ENCODE measurements around the gene BAK1. TPM values are rescaled to one million over a fixed set of nuclear protein-coding genes. Genes with fewer than 3 reads are reported as not detected.

The BAK1 gene
- total RNA-seq, 4 donors from 2014 or later: 12.6 to 15.0 (median 14.3) TPM

DNA sequence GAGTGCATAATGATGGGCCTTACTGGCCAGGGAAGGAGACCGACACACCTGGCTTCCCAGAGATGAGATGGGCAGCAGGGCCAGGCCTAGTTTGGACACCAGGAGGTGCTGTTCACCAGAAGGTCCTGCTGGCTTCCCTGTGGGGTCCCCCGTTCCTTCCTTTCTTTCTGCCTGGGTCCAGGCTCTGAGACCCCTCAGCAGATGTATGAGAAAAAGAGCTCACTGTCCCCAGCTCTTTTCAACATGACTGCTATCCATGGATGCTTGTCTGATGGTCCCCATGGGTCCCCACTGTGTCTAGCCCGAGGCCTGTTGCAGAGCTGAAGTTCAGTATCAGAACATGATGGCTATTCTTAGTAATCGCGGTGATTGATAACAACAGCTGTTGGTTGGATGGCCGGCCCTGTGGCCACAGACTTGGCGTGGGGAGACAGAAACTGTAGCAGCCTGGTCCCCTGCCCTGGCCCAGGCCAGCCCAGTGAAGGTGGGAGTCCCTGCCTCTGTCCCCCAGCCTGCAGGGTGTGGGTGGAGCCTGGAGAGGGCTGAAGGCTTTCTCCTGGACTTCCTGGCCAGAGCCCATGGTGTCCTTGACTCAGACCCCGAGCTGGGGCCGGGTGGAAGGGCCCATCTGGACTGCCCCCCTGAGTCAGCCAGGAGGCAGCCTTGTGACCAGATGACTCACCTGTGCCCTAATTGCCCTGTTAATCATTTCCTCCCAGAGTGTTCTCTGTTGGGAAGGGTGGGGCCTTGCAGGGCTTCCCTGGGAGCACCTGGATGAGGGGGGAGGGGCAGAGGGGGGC is 9.9 kb upstream of the BAK1 start:
- Histone ChIP-seq H3K9me3 (no peaks in the 10 kb centered on the region), H3K27ac (peak overlapping the region; percentile 71), H3K4me1 (peaks cover 41% of the 10 kb centered on the region), H3K36me3 (no peaks in the 10 kb centered on the region), H3K27me3 (no peaks in the 10 kb centered on the region), H3K4me3 (no peak overlapping the region)
- TF ChIP-seq CTCF (IDR thresholded peaks at IDR 0.05): peak; percentile 69 to 70
- no peak for TF ChIP-seq POLR2AphosphoS5 (IDR thresholded peaks at IDR 0.05)
- DNase-seq (ENCODE audit: low spot score in 2 of 2): no peak
- WGBS: 14% methylated on average over 8 of the region's 9 CpGs

- peaks cover 41% of the 10 kb centered on the region for H3K4me1 ChIP-seq
- no peak overlapping the region for H3K4me3 ChIP-seq
- TF ChIP-seq CTCF (IDR thresholded peaks at IDR 0.05): no peak
- no peak for TF ChIP-seq POLR2AphosphoS5 (IDR thresholded peaks at IDR 0.05)
- no peak for TF ChIP-seq EP300 (IDR thresholded peaks at IDR 0.05)
- no peak for TF ChIP-seq POLR2A (IDR thresholded peaks at IDR 0.05)
- H3K9me3 ChIP-seq: no peaks in the 10 kb centered on the region
- no peaks in the 10 kb centered on the region for H3K36me3 ChIP-seq
- H3K27ac ChIP-seq: peak overlapping the region; percentile 71
- 53% methylated on average over 2 of the region's 4 CpGs for WGBS
- no peaks in the 10 kb centered on the region for H3K27me3 ChIP-seq
- DNase-seq (ENCODE audit: low spot score in 2 of 2): no peak
Measured at GRCh38 chr6:33589392-33589730, 9.3 kb upstream of the BAK1 start.

- DNase-seq (ENCODE audit: low spot score in 2 of 2): no peak
- H3K4me1 ChIP-seq: peaks cover 41% of the 10 kb centered on the region
- no peak overlapping the region for H3K4me3 ChIP-seq
- TF ChIP-seq POLR2AphosphoS5 (IDR thresholded peaks at IDR 0.05) (no peak), EP300 (IDR thresholded peaks at IDR 0.05) (no peak), POLR2A (IDR thresholded peaks at IDR 0.05) (no peak), CTCF (IDR thresholded peaks at IDR 0.05) (no peak)
- H3K9me3 ChIP-seq: no peaks in the 10 kb centered on the region
- H3K36me3 ChIP-seq: no peaks in the 10 kb centered on the region
- WGBS: 87% methylated on average over 3 of the region's 4 CpGs
- H3K27me3 ChIP-seq: no peaks in the 10 kb centered on the region
- H3K27ac ChIP-seq: no peak overlapping the region
Measured at GRCh38 chr6:33588894-33589293, 8.8 kb upstream of the BAK1 start.

DNA sequence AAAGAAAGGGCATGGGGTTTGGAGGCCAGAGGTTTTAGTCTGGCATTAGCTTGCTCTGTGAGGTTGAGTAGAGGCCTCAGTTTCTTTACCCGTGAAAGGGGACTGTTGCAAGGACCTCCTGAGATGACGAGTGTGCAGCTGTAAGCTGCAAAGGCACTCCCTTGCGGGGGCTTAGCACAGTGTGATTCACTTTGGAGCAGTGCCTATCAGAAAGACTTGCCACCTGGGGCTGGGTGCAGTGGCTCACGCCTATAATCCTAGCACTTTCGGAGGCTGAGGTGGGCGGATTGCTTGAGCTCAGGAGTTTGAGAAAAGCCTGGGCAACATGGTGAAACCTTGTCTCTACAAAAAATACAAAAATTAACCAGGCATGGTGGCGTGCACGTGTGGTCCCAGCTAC is 7.5 kb upstream of the BAK1 start:
- DNase-seq (ENCODE audit: low spot score in 2 of 2): no peak
- H3K36me3 ChIP-seq: no peaks in the 10 kb centered on the region
- no peak overlapping the region for H3K27ac ChIP-seq
- TF ChIP-seq POLR2A (IDR thresholded peaks at IDR 0.05) (no peak), EP300 (IDR thresholded peaks at IDR 0.05) (no peak), POLR2AphosphoS5 (IDR thresholded peaks at IDR 0.05) (no peak), CTCF (IDR thresholded peaks at IDR 0.05) (no peak)
- no peaks in the 10 kb centered on the region for H3K9me3 ChIP-seq
- no peaks in the 10 kb centered on the region for H3K27me3 ChIP-seq
- peaks cover 30% of the 10 kb centered on the region for H3K4me1 ChIP-seq
- WGBS: 80% methylated on average over 8 of the region's 8 CpGs
- H3K4me3 ChIP-seq: no peak overlapping the region

DNA sequence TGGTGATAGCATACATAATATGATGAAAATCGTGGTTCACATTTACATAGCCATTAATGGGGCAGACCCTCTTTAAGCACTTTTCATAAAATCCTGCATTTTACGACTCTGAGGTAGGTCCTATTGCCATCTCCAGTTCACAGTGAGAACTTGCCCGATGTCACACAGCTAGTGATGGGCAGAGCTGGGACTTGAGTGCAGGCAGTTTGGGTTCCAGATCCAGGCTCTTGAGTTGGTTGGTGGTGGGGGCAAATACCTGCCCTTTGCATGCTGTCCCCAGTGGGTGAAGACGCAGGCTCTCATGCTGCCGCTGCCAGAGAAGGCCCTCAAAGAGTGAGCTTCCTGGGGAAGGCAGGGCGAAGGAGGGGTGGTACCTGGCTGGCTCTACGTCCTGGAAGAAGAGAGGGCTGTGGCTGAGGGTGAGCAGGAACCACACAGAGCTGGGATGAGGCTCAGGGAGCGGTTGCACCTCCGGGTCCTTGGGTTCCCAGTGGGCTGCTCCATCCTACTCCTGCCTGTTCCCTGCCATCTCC is 6.1 kb upstream of the BAK1 start:
- H3K9me3 ChIP-seq: no peaks in the 10 kb centered on the region
- no peak overlapping the region for H3K4me3 ChIP-seq
- no peak for TF ChIP-seq POLR2A (IDR thresholded peaks at IDR 0.05)
- TF ChIP-seq POLR2AphosphoS5 (IDR thresholded peaks at IDR 0.05): no peak
- TF ChIP-seq CTCF (IDR thresholded peaks at IDR 0.05): no peak
- no peak for TF ChIP-seq EP300 (IDR thresholded peaks at IDR 0.05)
- no peak for DNase-seq (ENCODE audit: low spot score in 2 of 2)
- H3K36me3 ChIP-seq: no peaks in the 10 kb centered on the region
- H3K27ac ChIP-seq: no peak overlapping the region
- no peaks in the 10 kb centered on the region for H3K27me3 ChIP-seq
- H3K4me1 ChIP-seq: peaks cover 25% of the 10 kb centered on the region
- 60% methylated on average over 6 of the region's 9 CpGs for WGBS

Measured in suprapubic skin (tissue), 4 donors.